Dedifferentiated amniotic fluid mesenchymal stem cell (primary cell): ENCODE data around the gene EGFLAM.
"Not testable (repeated sequence)": the region's sequence is repeated elsewhere in the genome, so short reads cannot be mapped to it uniquely, and the experiment has no call there.

ENCODE experiments used
- DNase-seq: peaks from one replicate; pipeline ENCODE4 v3.0.0-alpha.2; 2016; ENCODE audit errors: extremely low spot score

The EGFLAM gene

GRCh38 chr5:38329132-38329715, 70.9 kb downstream of the EGFLAM start:
- no peak for DNase-seq

- DNase-seq = no peak
These were observed 71.8 kb downstream of the EGFLAM start for GRCh38 chr5:38330207-38330606.

- DNase-seq = no peak
These were observed 73.5 kb downstream of the EGFLAM start for GRCh38 chr5:38331831-38332230.

- DNase-seq = not testable (repeated sequence)
These were observed 74.8 kb downstream of the EGFLAM start for GRCh38 chr5:38333181-38333580.

GRCh38 chr5:38338455-38338854, 80.1 kb downstream of the EGFLAM start:
- DNase-seq = no peak

- DNase-seq = no peak
These were observed 81.1 kb downstream of the EGFLAM start for GRCh38 chr5:38339446-38339845.

- DNase-seq = no peak
These were observed 82.7 kb downstream of the EGFLAM start for GRCh38 chr5:38341056-38341455.

GRCh38 chr5:38341641-38342040, 83.3 kb downstream of the EGFLAM start:
- no peak for DNase-seq

GRCh38 chr5:38342261-38342660, 83.9 kb downstream of the EGFLAM start:
- DNase-seq = no peak

- no peak for DNase-seq
These were observed 86.5 kb downstream of the EGFLAM start for GRCh38 chr5:38344891-38345290.

GRCh38 chr5:38346593-38346992, 88.2 kb downstream of the EGFLAM start:
- DNase-seq = no peak

- no peak for DNase-seq
These were observed 88.8 kb downstream of the EGFLAM start for GRCh38 chr5:38347040-38347763.

- no peak for DNase-seq
These were observed 89.5 kb downstream of the EGFLAM start for GRCh38 chr5:38347896-38348295.

GRCh38 chr5:38360323-38361061, 102.1 kb downstream of the EGFLAM start:
- no peak for DNase-seq

GRCh38 chr5:38362713-38363112, 104.4 kb downstream of the EGFLAM start:
- no peak for DNase-seq

GRCh38 chr5:38364825-38365224, 106.5 kb downstream of the EGFLAM start:
- DNase-seq = no peak

GRCh38 chr5:38367410-38367809, 109.1 kb downstream of the EGFLAM start:
- no peak for DNase-seq

- no peak for DNase-seq
These were observed 109.6 kb downstream of the EGFLAM start for GRCh38 chr5:38367966-38368365.

GRCh38 chr5:38369692-38370091, 111.3 kb downstream of the EGFLAM start:
- no peak for DNase-seq

- no peak for DNase-seq
These were observed 112.2 kb downstream of the EGFLAM start for GRCh38 chr5:38370358-38371100.

GRCh38 chr5:38371596-38371995, 113.2 kb downstream of the EGFLAM start:
- DNase-seq = no peak

GRCh38 chr5:38373743-38374142, 115.4 kb downstream of the EGFLAM start:
- no peak for DNase-seq
